Measurements from ENCODE around the gene HES4. TPM values are rescaled to one million over a fixed set of nuclear protein-coding genes. Genes with fewer than 3 reads are reported as not detected.

HES4 gene
- polyA plus RNA-seq, 1 donor (not counting 4 experiments of a cell fraction or from before 2014, with no cell fraction given), result 3.0 TPM

DNA sequence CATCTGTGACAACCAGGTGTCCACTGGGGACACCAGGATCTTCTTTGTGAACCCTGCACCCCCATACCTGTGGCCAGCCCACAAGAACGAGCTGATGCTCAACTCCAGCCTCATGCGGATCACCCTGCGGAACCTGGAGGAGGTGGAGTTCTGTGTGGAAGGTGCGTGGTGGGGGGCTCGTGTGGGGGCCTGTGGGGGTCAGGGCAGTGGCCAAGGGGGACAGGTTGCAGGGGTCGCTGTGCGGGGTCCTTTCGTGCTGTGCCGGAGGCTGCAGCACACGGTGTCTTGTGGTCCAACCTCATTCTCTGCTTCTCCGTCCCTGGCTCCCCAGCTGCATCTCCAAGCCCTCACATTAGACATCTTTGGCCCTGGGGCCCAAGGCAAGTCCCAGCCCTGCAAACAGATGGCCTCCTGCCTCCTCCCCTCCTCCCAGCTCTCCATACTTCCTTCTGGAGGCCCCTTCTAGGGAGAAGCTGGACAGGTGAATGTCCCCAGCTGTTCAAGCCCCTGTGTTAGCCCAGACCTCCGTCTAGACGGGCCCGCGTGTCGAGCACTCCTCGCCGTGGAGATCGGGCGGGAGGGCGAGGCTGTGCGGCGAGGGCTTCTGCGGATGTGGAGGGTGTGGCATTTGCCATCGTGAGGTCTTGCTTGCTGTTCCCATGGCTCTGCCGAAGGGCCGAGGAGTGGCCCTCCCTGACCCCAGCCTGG is 22.6 kb upstream of the HES4 start:
- peaks cover 61% of the 10 kb centered on the region for H3K79me2 ChIP-seq (ENCODE audit: control insufficient read depth, insufficient read depth, low read length)
- H3K4me1 ChIP-seq (ENCODE audit: control insufficient read depth, extremely low read depth, insufficient read depth, low read length), result peaks cover 50% of the 10 kb centered on the region
- H3K27me3 ChIP-seq (ENCODE audit: control insufficient read depth, extremely low read depth, insufficient read depth, low read length), result no peaks in the 10 kb centered on the region
- no peaks in the 10 kb centered on the region for H3K9me3 ChIP-seq (ENCODE audit: control insufficient read depth, low read depth, low read length)
- H3K9ac ChIP-seq (ENCODE audit: control insufficient read depth, extremely low read depth, insufficient read depth, low read length), result peak overlapping the region; percentile 86
- TF ChIP-seq EZH2 (IDR thresholded peaks at IDR 0.05; ENCODE audit: low read length), result no peak
- TF ChIP-seq, protein P1, sequence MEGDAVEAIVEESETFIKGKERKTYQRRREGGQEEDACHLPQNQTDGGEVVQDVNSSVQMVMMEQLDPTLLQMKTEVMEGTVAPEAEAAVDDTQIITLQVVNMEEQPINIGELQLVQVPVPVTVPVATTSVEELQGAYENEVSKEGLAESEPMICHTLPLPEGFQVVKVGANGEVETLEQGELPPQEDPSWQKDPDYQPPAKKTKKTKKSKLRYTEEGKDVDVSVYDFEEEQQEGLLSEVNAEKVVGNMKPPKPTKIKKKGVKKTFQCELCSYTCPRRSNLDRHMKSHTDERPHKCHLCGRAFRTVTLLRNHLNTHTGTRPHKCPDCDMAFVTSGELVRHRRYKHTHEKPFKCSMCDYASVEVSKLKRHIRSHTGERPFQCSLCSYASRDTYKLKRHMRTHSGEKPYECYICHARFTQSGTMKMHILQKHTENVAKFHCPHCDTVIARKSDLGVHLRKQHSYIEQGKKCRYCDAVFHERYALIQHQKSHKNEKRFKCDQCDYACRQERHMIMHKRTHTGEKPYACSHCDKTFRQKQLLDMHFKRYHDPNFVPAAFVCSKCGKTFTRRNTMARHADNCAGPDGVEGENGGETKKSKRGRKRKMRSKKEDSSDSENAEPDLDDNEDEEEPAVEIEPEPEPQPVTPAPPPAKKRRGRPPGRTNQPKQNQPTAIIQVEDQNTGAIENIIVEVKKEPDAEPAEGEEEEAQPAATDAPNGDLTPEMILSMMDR (optimal IDR thresholded peaks at IDR 0.05 in 1 of 3, IDR thresholded peaks at IDR 0.05 in 1 of 3, conservative IDR thresholded peaks at IDR 0.05 in 1 of 3; ENCODE audit: extremely low read depth in 1 of 3, insufficient read depth in 2 of 3, low read length in 3 of 3), result no peak
- no peak overlapping the region for H2AFZ ChIP-seq (ENCODE audit: control insufficient read depth, low read length)
- H3K4me2 ChIP-seq (ENCODE audit: control insufficient read depth, extremely low read depth, insufficient read depth, low read depth, low read length), result peak overlapping the region; percentile 94
- peak overlapping the region; percentile 87 for H3K27ac ChIP-seq (ENCODE audit: control insufficient read depth, insufficient read depth, low read length)
- peak overlapping the region; percentile 81 to 89 (median 86) for H3K4me3 ChIP-seq (ENCODE audit: control insufficient read depth in 2 of 3, extremely low read depth in 1 of 3, insufficient read depth in 2 of 3, low read depth in 1 of 3, low read length in 3 of 3)
- H4K20me1 ChIP-seq (ENCODE audit: control insufficient read depth, extremely low read depth, insufficient read depth, low read length), result no peaks in the 10 kb centered on the region
- dilution Hi-C loops (cut with MboI; ENCODE audit: extremely low pct_ligation_motif_present, low sequenced_read_pairs), result no loop called here
- DNase-seq (ENCODE audit: low read depth, low spot score), result no peak
- FAIRE-seq, result no peak
- peaks cover 24 to 30% of the 10 kb centered on the region in 2 experiments for H3K36me3 ChIP-seq (ENCODE audit: control insufficient read depth in 2 of 2, extremely low read depth in 1 of 2, insufficient read depth in 2 of 2, low read length in 2 of 2)
- H3K9me1 ChIP-seq (ENCODE audit: control insufficient read depth, extremely low read depth, insufficient read depth, low read length), result no peaks in the 10 kb centered on the region

- Histone ChIP-seq H3K9me3 (ENCODE audit: control insufficient read depth, low read depth, low read length) (no peaks in the 10 kb centered on the region), H3K9me1 (ENCODE audit: control insufficient read depth, extremely low read depth, insufficient read depth, low read length) (no peaks in the 10 kb centered on the region), H3K36me3 (ENCODE audit: control insufficient read depth in 2 of 2, extremely low read depth in 1 of 2, insufficient read depth in 2 of 2, low read length in 2 of 2) (peaks cover 19 to 26% of the 10 kb centered on the region in 2 experiments), H2AFZ (ENCODE audit: control insufficient read depth, low read length) (no peak overlapping the region), H4K20me1 (ENCODE audit: control insufficient read depth, extremely low read depth, insufficient read depth, low read length) (no peaks in the 10 kb centered on the region), H3K9ac (ENCODE audit: control insufficient read depth, extremely low read depth, insufficient read depth, low read length) (peak overlapping the region; percentile 86), H3K4me2 (ENCODE audit: control insufficient read depth, extremely low read depth, insufficient read depth, low read depth, low read length) (peak overlapping the region; percentile 94), H3K79me2 (ENCODE audit: control insufficient read depth, insufficient read depth, low read length) (peaks cover 56% of the 10 kb centered on the region), H3K4me1 (ENCODE audit: control insufficient read depth, extremely low read depth, insufficient read depth, low read length) (peaks cover 50% of the 10 kb centered on the region), H3K27ac (ENCODE audit: control insufficient read depth, insufficient read depth, low read length) (peak overlapping the region; percentile 87), H3K4me3 (ENCODE audit: control insufficient read depth in 2 of 3, extremely low read depth in 1 of 3, insufficient read depth in 2 of 3, low read depth in 1 of 3, low read length in 3 of 3) (peak overlapping the region; percentile 81 to 89 (median 86)), H3K27me3 (ENCODE audit: control insufficient read depth, extremely low read depth, insufficient read depth, low read length) (no peaks in the 10 kb centered on the region)
- DNase-seq (ENCODE audit: low read depth, low spot score) (no peak), FAIRE-seq (peak; percentile 51)
- dilution Hi-C loops (cut with MboI; ENCODE audit: extremely low pct_ligation_motif_present, low sequenced_read_pairs), result no loop called here
- no peak for TF ChIP-seq EZH2 (IDR thresholded peaks at IDR 0.05; ENCODE audit: low read length)
- TF ChIP-seq, protein P1 (optimal IDR thresholded peaks at IDR 0.05 in 1 of 3, IDR thresholded peaks at IDR 0.05 in 1 of 3, conservative IDR thresholded peaks at IDR 0.05 in 1 of 3; ENCODE audit: extremely low read depth in 1 of 3, insufficient read depth in 2 of 3, low read length in 3 of 3), result no peak
These were observed 22.0 kb upstream of the HES4 start for GRCh38 chr1:1021920-1022259.
